ENCODE data around the gene CDC42BPA. TPM values are rescaled to one million over a fixed set of nuclear protein-coding genes. Genes with fewer than 3 reads are reported as not detected.

The CDC42BPA gene
- total RNA-seq: 47.7 and 62.3 TPM in 2 replicates

GRCh38 chr1:227318016-227318852, at the start of gene CDC42BPA:
CDC42BPA (minus strand) TSS chr1:227318492; CDS start chr1:227317182, 1,310 bp downstream.

GRCh38 chr1:226940029-226940805, 378.1 kb downstream of the CDC42BPA start, which contains the start of gene COQ8A:
COQ8A (plus strand) TSS chr1:226940294; CDS start chr1:226961386, 21,092 bp downstream.

Other genes starting within 250 kb of the CDC42BPA start
- gene ZNF678, start 245.1 kb upstream of the CDC42BPA start, total RNA-seq: 4.2 and 4.3 TPM in 2 replicates